Subcutaneous adipose tissue (tissue), 4 donors: Measurements from ENCODE around the gene SCAF1. TPM values are rescaled to one million over a fixed set of nuclear protein-coding genes. Genes with fewer than 3 reads are reported as not detected.

Experiments used
- total RNA-seq, 4 donors: library from RNA; depleted of rRNA; stranded (reverse); fragments of >200 nt; gene quantifications; one replicate each; pipeline ENCODE4 v1.1.0, GENCODE V29; 2016
- TF ChIP-seq, protein P1 (sequence below): fragments of 450-650 bp; IDR thresholded peaks from one replicate; pipeline ENCODE4 v1.5.1; 2016; ENCODE audit warnings: low read depth, mild to moderate bottlenecking, control low read depth, antibody characterized with exemption, moderate library complexity

The SCAF1 gene
- total RNA-seq, 4 donors from 2014 or later, result 8.8 to 33.3 (median 11.3) TPM

DNA sequence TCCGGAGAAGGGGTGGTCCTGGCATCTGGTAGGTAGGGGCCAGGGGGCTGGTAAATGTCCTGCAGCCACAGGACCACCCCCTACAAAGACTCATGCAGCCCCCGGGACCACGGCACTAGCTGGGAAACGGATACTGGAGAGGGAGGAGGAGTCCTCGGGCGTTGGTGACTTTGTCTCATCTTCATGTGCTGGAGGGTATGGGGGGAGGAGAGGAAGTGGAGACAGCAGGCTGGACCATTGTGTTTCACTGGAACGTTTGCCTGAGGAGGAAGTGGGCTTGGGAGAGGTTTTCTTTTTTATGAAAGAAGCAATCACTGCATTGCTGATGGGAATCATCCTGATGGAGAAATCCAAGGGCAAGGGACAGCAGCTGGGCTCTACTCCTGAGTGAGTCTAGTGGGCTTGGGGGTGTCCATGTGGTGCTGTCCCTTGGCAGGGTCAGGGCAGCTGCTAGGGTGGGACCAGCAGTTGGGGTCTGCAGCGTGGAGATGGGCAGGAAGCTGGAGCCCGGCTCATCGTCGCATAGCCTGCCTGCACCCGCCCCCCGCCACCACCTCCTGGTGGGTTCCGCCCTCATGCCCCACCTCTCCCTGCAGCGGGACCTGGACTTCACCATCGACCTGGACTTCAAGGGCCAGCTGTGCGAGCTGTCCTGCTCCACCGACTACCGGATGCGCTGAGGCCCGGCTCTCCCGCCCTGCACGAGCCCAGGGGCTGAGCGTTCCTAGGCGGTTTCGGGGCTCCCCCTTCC lies 45.7 kb downstream of the SCAF1 start:
- TF ChIP-seq, protein P1, sequence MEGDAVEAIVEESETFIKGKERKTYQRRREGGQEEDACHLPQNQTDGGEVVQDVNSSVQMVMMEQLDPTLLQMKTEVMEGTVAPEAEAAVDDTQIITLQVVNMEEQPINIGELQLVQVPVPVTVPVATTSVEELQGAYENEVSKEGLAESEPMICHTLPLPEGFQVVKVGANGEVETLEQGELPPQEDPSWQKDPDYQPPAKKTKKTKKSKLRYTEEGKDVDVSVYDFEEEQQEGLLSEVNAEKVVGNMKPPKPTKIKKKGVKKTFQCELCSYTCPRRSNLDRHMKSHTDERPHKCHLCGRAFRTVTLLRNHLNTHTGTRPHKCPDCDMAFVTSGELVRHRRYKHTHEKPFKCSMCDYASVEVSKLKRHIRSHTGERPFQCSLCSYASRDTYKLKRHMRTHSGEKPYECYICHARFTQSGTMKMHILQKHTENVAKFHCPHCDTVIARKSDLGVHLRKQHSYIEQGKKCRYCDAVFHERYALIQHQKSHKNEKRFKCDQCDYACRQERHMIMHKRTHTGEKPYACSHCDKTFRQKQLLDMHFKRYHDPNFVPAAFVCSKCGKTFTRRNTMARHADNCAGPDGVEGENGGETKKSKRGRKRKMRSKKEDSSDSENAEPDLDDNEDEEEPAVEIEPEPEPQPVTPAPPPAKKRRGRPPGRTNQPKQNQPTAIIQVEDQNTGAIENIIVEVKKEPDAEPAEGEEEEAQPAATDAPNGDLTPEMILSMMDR, result no peak

DNA sequence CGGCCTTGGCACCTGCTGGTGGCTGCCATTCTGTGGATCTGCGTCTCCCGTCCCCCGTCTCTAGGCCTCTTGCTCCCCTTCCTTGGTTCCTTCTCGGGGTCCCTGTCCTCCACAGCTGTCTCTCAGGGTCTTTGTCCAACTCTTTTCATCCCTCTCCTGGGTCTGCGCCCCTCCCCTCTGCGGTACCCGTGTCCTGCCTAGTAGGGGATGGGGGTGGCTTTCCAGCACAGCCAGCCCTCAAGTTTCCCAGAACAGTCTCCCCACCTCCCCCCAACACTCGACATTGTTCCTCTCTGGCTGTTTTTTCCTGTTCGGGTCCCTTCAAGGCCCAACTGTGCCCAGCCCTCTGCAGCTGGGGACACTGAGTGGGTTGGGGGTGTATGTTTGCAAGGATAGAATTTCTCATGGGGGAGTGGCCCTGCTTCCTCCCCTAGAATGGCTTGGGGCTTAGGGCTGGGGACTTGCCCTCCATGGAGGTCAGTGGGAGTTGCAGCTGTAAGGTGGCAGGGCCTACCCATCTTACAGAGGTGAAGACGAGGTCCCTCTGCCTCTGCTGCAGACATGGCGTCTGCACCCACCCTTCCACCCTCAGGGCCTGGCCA lies 46.6 kb downstream of the SCAF1 start:
- TF ChIP-seq, protein P1, result no peak

DNA sequence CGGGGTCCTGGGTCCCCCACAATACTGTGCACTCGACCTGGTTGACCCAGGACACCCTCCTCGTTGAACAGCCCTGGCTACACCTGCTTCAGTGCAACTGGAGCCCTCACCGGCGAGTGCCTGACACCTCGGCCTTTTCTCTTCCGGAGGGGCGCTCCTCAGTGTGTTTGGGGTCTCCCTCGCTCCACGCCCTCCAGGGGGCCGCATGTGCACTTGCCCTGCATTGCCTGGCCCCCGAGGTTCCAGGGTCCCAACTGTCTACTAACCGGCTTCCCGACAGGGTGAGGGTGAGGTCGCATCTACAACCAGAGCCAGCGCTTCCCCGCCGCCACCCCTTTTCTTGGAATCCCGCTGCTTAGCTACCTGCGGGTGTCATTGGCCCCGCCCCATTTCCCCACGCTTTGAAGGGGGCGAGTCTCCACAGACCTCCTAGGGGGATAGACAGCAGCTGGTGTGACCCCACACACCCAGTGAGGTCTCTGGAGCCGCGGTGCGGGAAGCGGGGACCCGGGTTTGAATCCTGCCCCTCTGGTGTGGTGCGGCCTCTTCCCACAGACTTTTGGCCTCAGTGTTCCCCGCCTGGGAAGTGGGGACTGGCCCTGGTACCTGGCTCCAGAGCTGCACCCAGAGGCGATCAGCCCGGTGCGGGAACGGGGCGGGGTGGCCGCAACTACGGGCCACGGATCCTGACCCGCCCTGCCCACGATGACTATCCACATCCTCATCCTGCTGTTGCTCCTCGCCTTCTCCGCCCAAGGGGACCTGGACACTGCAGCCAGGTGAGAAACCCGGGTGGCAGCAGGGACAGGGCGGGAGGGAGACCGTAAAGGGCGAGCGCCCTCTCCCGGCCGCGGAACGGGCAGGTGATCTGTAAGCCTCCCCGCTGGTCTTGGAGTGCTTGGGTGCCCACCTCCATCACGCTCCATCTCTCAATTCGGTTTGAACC lies 47.4 kb downstream of the SCAF1 start, which contains the start of gene ADM5:
Gene ADM5 (plus strand): TSS at position 462 of the 946 bp plus-strand sequence. CDS start 244 bp downstream, at position 706.
- TF ChIP-seq, protein P1, result no peak

DNA sequence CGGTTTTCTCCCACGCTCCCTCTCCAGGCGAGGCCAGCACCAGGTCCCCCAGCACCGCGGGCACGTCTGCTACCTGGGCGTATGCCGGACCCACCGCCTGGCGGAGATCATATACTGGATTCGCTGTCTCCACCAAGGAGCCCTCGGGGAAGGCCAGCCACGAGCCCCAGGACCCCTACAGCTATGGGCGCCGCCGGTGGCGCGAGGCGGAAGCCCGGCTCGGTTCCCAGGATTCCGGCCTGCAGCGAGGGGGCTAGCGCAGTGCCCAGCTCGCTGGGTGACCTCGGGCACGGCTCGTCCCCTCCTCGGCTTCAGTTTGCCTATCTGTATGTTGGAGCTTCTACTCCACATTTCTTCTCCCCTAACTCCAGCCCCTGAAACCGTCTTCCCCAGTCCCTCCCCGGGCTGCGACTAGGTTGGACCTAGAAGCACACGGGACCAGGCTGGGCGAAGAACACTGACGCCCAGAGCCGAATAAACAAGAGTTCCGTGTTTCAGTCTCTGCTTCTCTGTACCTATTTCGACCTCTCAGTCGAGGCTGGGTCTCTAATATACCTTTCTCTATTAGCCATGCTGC lies 48.2 kb downstream of the SCAF1 start:
- TF ChIP-seq, protein P1, result no peak

DNA sequence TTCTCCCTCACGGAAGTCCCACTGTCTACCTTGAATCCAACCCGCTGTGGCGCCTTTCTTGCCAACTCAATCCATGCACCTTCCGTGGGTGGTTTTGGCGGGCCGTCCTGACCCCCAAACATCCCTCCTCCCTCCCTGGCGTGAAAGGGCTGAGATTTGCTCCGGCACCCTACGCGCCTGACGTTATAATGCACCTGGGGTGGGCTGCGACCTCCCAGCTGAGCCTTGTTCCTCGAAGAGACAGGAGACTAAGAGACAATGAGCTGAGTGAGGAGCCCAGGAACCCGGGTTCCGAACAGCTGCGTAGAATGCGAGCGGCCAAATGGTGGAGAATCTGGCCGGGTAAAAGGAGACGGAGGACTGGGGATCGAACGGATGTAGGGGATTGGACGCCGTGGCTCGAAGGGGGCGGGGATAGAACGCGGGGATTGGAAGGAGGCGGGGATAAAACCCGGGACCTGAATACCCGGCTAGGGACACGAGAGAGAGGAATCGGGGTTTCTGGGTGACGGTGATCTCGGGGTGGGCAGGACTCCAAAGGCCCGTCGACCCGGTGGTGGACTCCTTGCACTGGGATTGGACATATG lies 48.7 kb downstream of the SCAF1 start, which contains the start of gene CPT1C:
Gene CPT1C (plus strand): TSS at position 461 of the 587 bp plus-strand sequence. CDS start 1,137 bp downstream, outside the sequence.
- TF ChIP-seq, protein P1, result no peak

DNA sequence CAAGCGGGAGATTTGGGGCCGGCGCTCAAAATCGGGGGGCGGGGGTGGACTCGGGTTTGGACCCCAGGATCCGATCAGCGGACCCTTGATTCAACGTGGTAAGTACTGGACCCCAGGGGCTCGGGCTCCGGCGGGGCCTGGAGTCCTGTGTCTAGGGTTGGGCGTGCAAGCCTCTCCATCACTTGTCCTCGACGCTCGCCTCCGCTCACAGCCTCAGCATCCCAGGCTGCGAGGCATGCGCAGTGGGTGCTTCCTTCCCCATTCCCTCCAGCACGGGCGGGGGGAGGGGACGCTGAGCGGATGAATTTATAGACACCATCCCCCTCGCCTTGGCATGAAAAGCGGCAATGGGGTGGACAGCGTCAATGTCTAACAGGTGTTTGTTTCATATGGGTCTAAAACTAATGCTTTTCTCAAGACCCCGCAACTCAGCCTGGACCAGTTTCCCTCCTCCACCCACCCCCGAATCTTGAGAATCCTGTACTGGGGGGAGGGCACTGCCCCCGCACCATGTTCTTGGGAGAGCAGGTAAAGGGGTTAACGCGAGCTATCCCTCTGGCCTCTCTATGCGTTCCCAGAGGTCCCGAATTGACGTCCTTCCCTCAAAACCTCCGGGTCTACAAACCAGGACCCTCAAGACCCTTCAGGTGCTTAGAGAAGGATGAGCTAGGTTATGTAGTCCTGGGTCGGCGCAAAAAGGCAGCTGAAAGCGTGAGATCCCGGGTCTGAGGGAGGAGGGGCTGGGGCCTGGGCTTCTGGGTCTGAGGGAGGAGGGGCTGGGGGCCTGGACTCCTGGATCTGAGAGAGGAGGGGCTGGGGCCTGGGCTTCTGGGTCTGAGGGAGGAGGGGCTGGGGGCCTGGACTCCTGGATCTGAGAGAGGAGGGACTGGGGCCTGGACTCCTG lies 49.5 kb downstream of the SCAF1 start:
- TF ChIP-seq, protein P1, result no peak
